Activated CD4-positive, CD25-positive, alpha-beta regulatory T cell treated with anti-CD3 and anti-CD28 coated beads, Interleukin-2, amount 50 U/mL, for 16 hours (primary cell): ENCODE data around the gene CDHR3.
A peak's percentile ranks its signal among the peaks of the same experiment; 100 is the strongest.

Source experiments
- DNase-seq: peaks from one replicate; pipeline ENCODE4 v3.0.0-alpha.2; 2020; ENCODE audit warnings: low read depth, low spot score

Gene CDHR3

GRCh38 chr7:106049139-106049752 lies 86.2 kb downstream of the CDHR3 start:
- DNase-seq = no peak

GRCh38 chr7:106050002-106050745 lies 87.1 kb downstream of the CDHR3 start:
- DNase-seq = no peak

- DNase-seq = no peak
These were observed 87.7 kb downstream of the CDHR3 start for GRCh38 chr7:106050746-106051117.

GRCh38 chr7:106052681-106053080 lies 89.6 kb downstream of the CDHR3 start:
- no peak for DNase-seq

- no peak for DNase-seq
These were observed 90.0 kb downstream of the CDHR3 start for GRCh38 chr7:106053109-106053508.

- no peak for DNase-seq
These were observed 91.3 kb downstream of the CDHR3 start for GRCh38 chr7:106054156-106054910.

- DNase-seq = no peak
These were observed 92.0 kb downstream of the CDHR3 start for GRCh38 chr7:106054971-106055532.

GRCh38 chr7:106056513-106057203 lies 93.6 kb downstream of the CDHR3 start:
- DNase-seq = peak; percentile 31

GRCh38 chr7:106057204-106057961 lies 94.3 kb downstream of the CDHR3 start:
- DNase-seq = no peak

GRCh38 chr7:106057962-106058927 lies 95.2 kb downstream of the CDHR3 start:
- DNase-seq = no peak

GRCh38 chr7:106058928-106059324 lies 95.9 kb downstream of the CDHR3 start:
- no peak for DNase-seq

- DNase-seq = no peak
These were observed 96.5 kb downstream of the CDHR3 start for GRCh38 chr7:106059556-106059955.

GRCh38 chr7:106060394-106060920 lies 97.4 kb downstream of the CDHR3 start:
- no peak for DNase-seq

- no peak for DNase-seq
These were observed 98.4 kb downstream of the CDHR3 start for GRCh38 chr7:106061301-106061979.

GRCh38 chr7:106062006-106062405 lies 98.9 kb downstream of the CDHR3 start:
- DNase-seq = no peak

- DNase-seq = no peak
These were observed 99.5 kb downstream of the CDHR3 start for GRCh38 chr7:106062521-106062931.

- no peak for DNase-seq
These were observed 100.0 kb downstream of the CDHR3 start for GRCh38 chr7:106063024-106063423.

- no peak for DNase-seq
These were observed 100.6 kb downstream of the CDHR3 start for GRCh38 chr7:106063692-106064091.

GRCh38 chr7:106064316-106064715 lies 101.3 kb downstream of the CDHR3 start:
- no peak for DNase-seq
